Endothelial cell of umbilical vein (primary cell): ENCODE results near the gene EVX2. TPM values are rescaled to one million over a fixed set of nuclear protein-coding genes. Genes with fewer than 3 reads are reported as not detected.
A peak's percentile ranks its signal among the peaks of the same experiment; 100 is the strongest.

Experiments
- BruUV-seq: library from RNA; stranded (reverse); fragments of 400-500 nt; replicated peaks from 2 replicates; lab custom pipeline; 2021; lab: Mats Ljungman, UMichigan
- CTCF ChIA-PET: fragments of 300-600, 350-600 bp; sonication (Branson Sonifier 250); formaldehyde crosslinking; loops from one replicate; lab custom pipeline; 2021; ENCODE audit warnings: antibody characterized with exemption, inconsistent platforms; lab: Charles Lee
- POLR2A ChIA-PET: fragments of 300-600, 350-600 bp; sonication (Branson Sonifier 250); formaldehyde crosslinking; loops from one replicate; lab custom pipeline; 2021; ENCODE audit warnings: antibody characterized with exemption, inconsistent platforms; lab: Charles Lee
- DNase-seq: peaks from one replicate; pipeline ENCODE4 v3.0.0-alpha.2; 2011; ENCODE audit warnings: low read depth, low spot score
- FAIRE-seq: peaks from 2 replicates; lab custom pipeline; 2011; peaks lifted over from hg19 to GRCh38; lab: Jason Lieb, UNC
- H2AFZ ChIP-seq: 2 replicates; pipeline ENCODE4 v1.6.0; 2012; ENCODE audit warnings: low read depth, low read length, control low read depth, inconsistent platforms
- H3K27ac ChIP-seq: 2 replicates; pipeline ENCODE4 v1.5.1; 2011; ENCODE audit warnings: low read depth, mild to moderate bottlenecking, control low read depth, low read length, moderate library complexity; ENCODE audit not compliant: insufficient read depth
- H3K27me3 ChIP-seq, 2 experiments: 2 replicates each; pipeline versions ENCODE4 v1.6.0 to v1.6.1; 2011; ENCODE audit warnings: low read length in 2 of 2, mixed read lengths in 1 of 2; ENCODE audit not compliant: control insufficient read depth in 2 of 2, insufficient read depth in 2 of 2
- H3K36me3 ChIP-seq, 2 experiments: 2 replicates in 1 of 2; 3 replicates in 1 of 2; pipeline ENCODE4 v1.5.1; 2011; ENCODE audit warnings: low read length in 2 of 2, mild to moderate bottlenecking in 1 of 2, moderate library complexity in 1 of 2; ENCODE audit not compliant: control insufficient read depth in 2 of 2, insufficient read depth in 2 of 2; ENCODE audit errors: extremely low read depth in 1 of 2
- H3K4me1 ChIP-seq: 3 replicates; pipeline ENCODE4 v1.5.1; 2011; ENCODE audit warnings: mild to moderate bottlenecking, low read length; ENCODE audit not compliant: control insufficient read depth, insufficient read depth; ENCODE audit errors: extremely low read depth
- H3K4me2 ChIP-seq: 2 replicates; pipeline ENCODE4 v1.6.1; 2011; ENCODE audit warnings: low read length, control low read depth, mixed read lengths; ENCODE audit not compliant: insufficient read depth
- H3K4me3 ChIP-seq, 3 experiments: fragments of 200-600 bp in 1 of 3; sonication (generic), shearing (Covaris generic) in 1 of 3; replicated peaks in 1 of 3; 2 replicates each; pipeline ENCODE4 v1.5.1; 2011 to 2016; ENCODE audit warnings: control low read depth in 3 of 3, low read length in 3 of 3, mild to moderate bottlenecking in 2 of 3, inconsistent platforms in 1 of 3, low read depth in 1 of 3, moderate library complexity in 1 of 3; ENCODE audit not compliant: insufficient read depth in 1 of 3
- H3K79me2 ChIP-seq: 2 replicates; pipeline ENCODE4 v1.6.0; 2012; ENCODE audit warnings: low read length, inconsistent platforms; ENCODE audit not compliant: control insufficient read depth, insufficient read depth
- H3K9ac ChIP-seq: replicated peaks from 2 replicates; pipeline ENCODE3; 2011; ENCODE audit warnings: low read length, control low read depth; ENCODE audit not compliant: insufficient read depth; ENCODE audit errors: extremely low read depth
- H3K9me1 ChIP-seq: replicated peaks from 3 replicates; pipeline ENCODE4 v1.6.0; 2011; ENCODE audit warnings: mild to moderate bottlenecking, low read length; ENCODE audit not compliant: control insufficient read depth, insufficient read depth; ENCODE audit errors: extremely low read depth
- H3K9me3 ChIP-seq: replicated peaks from 2 replicates; pipeline ENCODE4 v1.5.1; 2012; ENCODE audit warnings: low read length, inconsistent platforms; ENCODE audit not compliant: control insufficient read depth, insufficient read depth
- H4K20me1 ChIP-seq: replicated peaks from 2 replicates; pipeline ENCODE3; 2011; ENCODE audit warnings: mild to moderate bottlenecking, low read length; ENCODE audit not compliant: control insufficient read depth, insufficient read depth; ENCODE audit errors: extremely low read depth
- EZH2 ChIP-seq: IDR thresholded peaks from 2 replicates; pipeline ENCODE4 v1.6.1; 2012; ENCODE audit warnings: borderline replicate concordance, low read depth, mild to moderate bottlenecking, moderate library complexity, low read length, inconsistent platforms; ENCODE audit not compliant: severe bottlenecking
- FOS ChIP-seq: IDR thresholded peaks from 2 replicates; pipeline ENCODE4 v1.6.1; 2011; ENCODE audit warnings: mild to moderate bottlenecking, low read length, moderate library complexity, borderline replicate concordance; ENCODE audit not compliant: insufficient read depth
- MYC ChIP-seq: IDR thresholded peaks from one replicate; pipeline ENCODE4 v1.6.1; 2011; ENCODE audit warnings: mild to moderate bottlenecking, low read depth, low read length
- dilution Hi-C: fragments of 300-500 bp; cut with MboI; formaldehyde crosslinking; loops from one replicate; pipeline ENCODE4 v1.15.0; 2019; ENCODE audit warnings: low sequenced_read_pairs; ENCODE audit not compliant: extremely low pct_ligation_motif_present
- intact Hi-C: fragments of 100-400 bp; cut with micrococcal nuclease; formaldehyde crosslinking; loops from one replicate; pipeline ENCODE4 v1.10.0; 2022
- polyA plus RNA-seq, 4 experiments: library from polyadenylated mRNA; depleted of rRNA in 3 of 4; stranded (reverse) in 3 of 4; unstranded in 1 of 4; fragments of >200 nt; gene quantifications; 2 replicates each; pipeline versions ENCODE4 v1.2.1 to v1.2.3, GENCODE V29; 2011 to 2012; ENCODE audit warnings: missing spikeins in 1 of 4
- total RNA-seq: library from RNA; stranded (reverse); gene quantifications from 2 replicates; pipeline ENCODE4 v1.2.3, GENCODE V29; 2021

EVX2 gene
- total and polyA plus RNA-seq, 2 donors (not counting 3 experiments of a cell fraction or from before 2014, with no cell fraction given), result not detected

DNA sequence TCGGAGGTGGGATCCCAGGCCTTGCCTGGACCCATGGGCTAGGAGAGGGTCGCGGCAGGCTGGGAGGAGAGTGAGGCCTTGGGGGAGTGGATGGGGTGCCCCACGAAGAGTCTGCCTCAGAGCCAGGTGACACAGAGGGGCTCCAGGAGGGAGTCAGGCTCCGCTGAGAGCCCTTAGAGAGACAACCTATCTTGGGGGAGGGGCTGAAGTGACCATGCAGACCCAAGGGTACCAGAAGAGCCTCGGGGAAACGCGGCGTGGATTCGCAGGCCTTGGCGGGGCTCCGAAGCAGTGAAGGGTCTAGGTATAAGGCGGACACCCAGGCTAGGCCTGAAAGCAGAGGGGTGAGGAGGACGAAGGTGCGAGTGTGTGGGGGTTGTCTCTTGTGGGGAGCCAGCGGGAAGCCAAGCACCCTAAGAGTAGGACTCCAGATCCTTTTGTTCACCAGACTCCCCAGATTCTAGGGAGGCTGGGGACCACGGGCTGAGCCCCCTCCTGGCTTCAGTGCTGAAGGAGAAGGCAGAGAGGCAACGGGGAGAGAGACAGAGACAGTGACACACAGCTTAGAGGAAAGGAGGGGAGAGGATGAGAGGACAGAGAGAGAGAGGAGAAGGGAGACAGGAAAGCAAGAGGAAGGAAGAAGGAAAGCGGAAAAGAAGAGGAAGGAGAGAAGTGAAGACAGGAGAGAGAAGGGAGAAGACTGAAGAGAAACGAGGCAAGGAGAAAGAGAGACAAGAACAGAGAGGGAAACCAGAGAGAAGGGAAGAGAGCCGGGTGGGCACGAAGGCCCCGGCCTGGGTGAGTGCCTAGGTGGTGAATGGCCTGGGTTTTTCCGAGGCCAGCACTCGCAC is 22.2 kb upstream of the EVX2 start:
- POLR2A ChIA-PET, result no interaction called here

DNA sequence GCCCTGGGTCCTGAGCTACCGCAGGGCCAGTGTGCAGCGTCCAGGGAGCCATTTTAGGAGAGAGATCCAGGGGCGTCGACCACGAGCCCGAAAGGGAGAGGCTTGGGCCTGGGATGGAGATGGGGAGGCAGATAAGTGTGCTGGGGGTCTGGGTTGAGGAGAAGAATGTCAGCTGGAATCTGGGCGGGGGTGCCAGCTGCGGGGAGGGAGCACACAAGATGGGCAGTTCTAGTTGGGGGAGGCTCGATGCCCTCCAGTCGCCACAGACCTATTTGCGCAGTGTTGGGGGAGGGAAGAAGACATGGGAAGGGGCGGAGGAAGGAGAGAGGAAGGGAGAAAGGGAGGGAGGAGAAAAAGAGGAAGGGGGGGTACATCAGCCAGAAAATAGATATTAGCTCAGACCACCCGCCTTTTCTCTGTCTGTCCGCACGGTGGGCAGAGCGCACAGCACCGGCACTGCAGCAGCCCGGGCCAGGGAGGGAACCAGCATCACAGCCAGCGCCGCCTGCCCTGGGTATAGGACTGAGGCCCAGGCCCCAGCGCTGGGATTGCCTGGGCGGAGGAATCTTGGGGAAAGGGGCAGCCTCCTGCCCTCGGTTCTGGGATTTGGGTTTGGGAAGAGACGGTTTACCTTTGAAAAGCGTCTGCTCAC is 21.4 kb upstream of the EVX2 start:
- Histone ChIP-seq H3K9me1 (no peaks in the 10 kb centered on the region), H3K79me2 (no peaks in the 10 kb centered on the region), H4K20me1 (no peaks in the 10 kb centered on the region), H3K4me3 (no peak overlapping the region), H3K4me1 (no peaks in the 10 kb centered on the region), H3K27me3 (peaks cover 86 to 96% of the 10 kb centered on the region in 2 experiments), H3K4me2 (no peak overlapping the region), H3K27ac (no peak overlapping the region), H2AFZ (no peak overlapping the region), H3K9me3 (no peaks in the 10 kb centered on the region), H3K9ac (no peak overlapping the region), H3K36me3 (no peaks in the 10 kb centered on the region)
- intact Hi-C loops (no loop called here), dilution Hi-C loops (no loop called here)
- no peak for DNase-seq
- TF ChIP-seq MYC, result no peak
- ChIA-PET CTCF (interaction anchor here (0.8 to 1.6 kb wide), 7 partner anchors 11 to 854 kb away, joined by 3 to 6 read pairs (median 4); no protein-coding TSS in a partner anchor), POLR2A (no interaction called here)
- no TSS peak for BruUV-seq
- no peak for FAIRE-seq

More for the DNA sequence above, 22.2 kb upstream of the EVX2 start:
- TF ChIP-seq EZH2 (peak; percentile 52), FOS (no peak)
- no peak for FAIRE-seq
- Histone ChIP-seq H3K9ac (no peak overlapping the region), H2AFZ (no peak overlapping the region), H3K4me2 (no peak overlapping the region), H3K4me1 (no peaks in the 10 kb centered on the region), H3K27ac (no peak overlapping the region), H3K4me3 (no peak overlapping the region), H3K36me3 (no peaks in the 10 kb centered on the region), H3K9me3 (no peaks in the 10 kb centered on the region), H3K27me3 (peaks cover 83 to 96% of the 10 kb centered on the region in 2 experiments), H3K9me1 (no peaks in the 10 kb centered on the region), H4K20me1 (no peaks in the 10 kb centered on the region), H3K79me2 (no peaks in the 10 kb centered on the region)
- no TSS peak for BruUV-seq
- dilution Hi-C loops (no loop called here), intact Hi-C loops (no loop called here)
- CTCF ChIA-PET, result interaction anchor here (1.9 kb wide), 1 partner anchor 8 kb away, joined by 7 read pairs; no protein-coding TSS in a partner anchor
- DNase-seq, result no peak
